NCI-H345 (cell line): ENCODE data around the gene DNMT3L.
"Not testable (repeated sequence)": the region's sequence is repeated elsewhere in the genome, so short reads cannot be mapped to it uniquely, and the experiment has no call there.

Experiments
- DNase-seq: peaks from one replicate; lab custom pipeline; 2025; lab: John Stamatoyannopoulos, UW

DNMT3L gene

GRCh38 chr21:44294391-44295162 lies 32.9 kb upstream of the DNMT3L start:
- DNase-seq = peak; percentile 45

- no peak for DNase-seq
Measured at GRCh38 chr21:44293551-44294231, 32.0 kb upstream of the DNMT3L start.

GRCh38 chr21:44292812-44293195 lies 31.1 kb upstream of the DNMT3L start:
- DNase-seq = no peak

GRCh38 chr21:44291936-44292811 lies 30.5 kb upstream of the DNMT3L start:
- DNase-seq = no peak

GRCh38 chr21:44291078-44291935 lies 29.6 kb upstream of the DNMT3L start:
- no peak for DNase-seq

- DNase-seq = no peak
Measured at GRCh38 chr21:44290327-44291077, 28.8 kb upstream of the DNMT3L start.

- DNase-seq = no peak
Measured at GRCh38 chr21:44289381-44290010, 27.8 kb upstream of the DNMT3L start.

- DNase-seq = no peak
Measured at GRCh38 chr21:44288251-44289110, 26.8 kb upstream of the DNMT3L start.

GRCh38 chr21:44286716-44287632 lies 25.3 kb upstream of the DNMT3L start:
- DNase-seq = no peak

GRCh38 chr21:44286086-44286715 lies 24.5 kb upstream of the DNMT3L start:
- no peak for DNase-seq

GRCh38 chr21:44285138-44285992 lies 23.7 kb upstream of the DNMT3L start, which contains the start of gene AIRE:
Gene AIRE (plus strand): TSS chr21:44285876. CDS start chr21:44286007, 131 bp downstream.
- no peak for DNase-seq

- DNase-seq = no peak
Measured at GRCh38 chr21:44283948-44284347, 22.3 kb upstream of the DNMT3L start.

GRCh38 chr21:44283211-44283785 lies 21.6 kb upstream of the DNMT3L start:
- not testable (repeated sequence) for DNase-seq

GRCh38 chr21:44282370-44282769 lies 20.7 kb upstream of the DNMT3L start:
- DNase-seq = no peak

- DNase-seq = no peak
Measured at GRCh38 chr21:44281801-44282200, 20.1 kb upstream of the DNMT3L start.
